ENCODE data around the gene IMP3.

IMP3 gene

DNA sequence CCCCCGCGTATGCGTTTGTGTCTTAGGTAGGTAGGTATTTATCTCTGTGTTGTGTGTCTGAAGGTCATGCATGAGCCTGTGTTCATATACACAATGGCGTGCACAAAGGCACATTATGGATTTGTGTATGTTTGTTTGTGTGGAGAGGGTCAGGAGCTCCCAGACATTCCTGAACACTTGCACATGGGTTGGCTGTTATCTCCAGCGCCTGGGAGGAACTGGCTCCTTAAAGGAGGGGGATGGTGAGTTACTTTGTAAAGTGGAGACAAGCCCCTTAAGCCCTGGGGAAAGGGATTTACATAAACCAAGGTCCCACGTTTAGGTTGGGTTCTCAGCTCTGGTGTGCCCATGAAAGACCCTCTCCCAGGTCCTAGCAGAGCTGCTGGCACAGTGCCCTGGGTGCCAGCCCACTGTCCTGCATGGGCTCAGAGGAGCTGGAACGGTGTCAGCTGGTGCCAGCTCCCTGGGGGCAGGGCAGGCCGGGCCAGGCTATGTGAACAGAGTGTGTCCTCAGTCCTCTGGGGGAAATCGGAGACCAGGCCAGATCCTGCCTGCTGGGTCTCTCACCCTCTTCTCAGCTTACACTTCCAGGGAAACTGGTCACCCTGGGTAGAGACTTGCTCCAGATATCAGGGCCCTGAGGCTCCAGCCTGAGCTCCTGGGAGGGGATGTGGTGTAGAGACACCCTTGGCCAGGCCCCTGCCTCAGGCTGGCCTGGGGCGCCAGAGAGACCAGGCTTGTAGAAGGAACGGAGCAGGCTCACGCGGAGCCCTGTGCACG lies 32.8 kb upstream of the IMP3 start:
- DNase-seq = peak; percentile 86

DNA sequence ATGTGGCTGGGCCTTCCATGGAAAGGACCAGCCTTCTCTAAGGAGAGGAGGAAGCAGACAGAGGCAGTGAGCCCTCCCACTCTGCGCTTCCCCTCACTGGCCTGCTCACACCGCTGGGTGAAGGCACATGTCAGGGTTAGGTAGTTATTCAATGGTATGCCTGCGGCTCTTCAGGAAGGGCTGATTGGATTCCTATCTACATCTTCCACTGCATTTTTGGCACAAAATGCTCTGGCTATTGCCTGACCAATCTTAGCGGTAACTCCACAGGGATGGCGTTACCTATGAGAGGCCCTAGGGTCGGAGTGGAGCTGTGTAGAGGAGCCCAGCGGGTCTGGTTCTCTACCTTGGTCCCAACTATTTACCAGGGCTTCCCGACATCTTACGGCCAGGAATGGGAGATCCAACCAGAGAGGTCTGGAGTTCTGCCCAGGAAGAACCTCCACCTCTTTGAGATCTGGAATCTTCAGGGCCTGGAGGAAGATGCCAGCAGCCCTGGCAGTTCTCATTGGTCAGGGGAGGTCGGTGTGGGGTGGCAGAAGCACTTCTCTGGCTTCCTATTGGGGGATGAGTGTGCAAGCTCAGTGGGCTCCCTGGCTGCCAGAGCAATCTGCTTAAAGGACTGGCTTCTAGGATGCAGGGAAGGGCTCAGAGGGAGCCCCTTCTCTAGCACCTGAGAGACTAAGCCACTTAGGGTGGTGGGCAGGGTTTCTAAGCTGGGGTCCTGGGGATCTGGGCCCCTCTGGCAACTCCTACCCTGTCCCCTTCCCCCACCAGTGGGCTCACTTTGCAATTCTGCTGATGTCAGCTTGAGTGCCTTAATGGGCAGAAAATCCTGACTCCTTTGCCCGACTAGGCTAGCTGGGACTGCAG lies 31.9 kb upstream of the IMP3 start:
- DNase-seq = peak; percentile 41

DNA sequence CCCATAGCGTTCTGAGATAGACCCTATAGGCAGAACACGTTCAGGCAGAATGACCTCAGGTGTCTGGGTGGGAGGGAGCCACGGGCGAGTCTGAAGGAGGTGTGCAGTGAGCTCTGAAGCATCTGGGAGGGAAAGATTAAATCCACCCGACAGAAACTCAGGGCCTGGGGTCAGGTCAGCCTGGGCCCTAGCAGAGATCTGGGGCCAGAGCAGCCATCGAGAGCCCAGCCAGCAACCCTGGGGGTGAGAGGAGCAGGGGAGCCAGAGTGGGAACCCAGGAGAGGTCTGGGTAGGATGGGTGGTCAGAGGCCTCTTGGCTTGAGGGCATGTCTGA lies 29.8 kb upstream of the IMP3 start:
- no peak for DNase-seq

DNA sequence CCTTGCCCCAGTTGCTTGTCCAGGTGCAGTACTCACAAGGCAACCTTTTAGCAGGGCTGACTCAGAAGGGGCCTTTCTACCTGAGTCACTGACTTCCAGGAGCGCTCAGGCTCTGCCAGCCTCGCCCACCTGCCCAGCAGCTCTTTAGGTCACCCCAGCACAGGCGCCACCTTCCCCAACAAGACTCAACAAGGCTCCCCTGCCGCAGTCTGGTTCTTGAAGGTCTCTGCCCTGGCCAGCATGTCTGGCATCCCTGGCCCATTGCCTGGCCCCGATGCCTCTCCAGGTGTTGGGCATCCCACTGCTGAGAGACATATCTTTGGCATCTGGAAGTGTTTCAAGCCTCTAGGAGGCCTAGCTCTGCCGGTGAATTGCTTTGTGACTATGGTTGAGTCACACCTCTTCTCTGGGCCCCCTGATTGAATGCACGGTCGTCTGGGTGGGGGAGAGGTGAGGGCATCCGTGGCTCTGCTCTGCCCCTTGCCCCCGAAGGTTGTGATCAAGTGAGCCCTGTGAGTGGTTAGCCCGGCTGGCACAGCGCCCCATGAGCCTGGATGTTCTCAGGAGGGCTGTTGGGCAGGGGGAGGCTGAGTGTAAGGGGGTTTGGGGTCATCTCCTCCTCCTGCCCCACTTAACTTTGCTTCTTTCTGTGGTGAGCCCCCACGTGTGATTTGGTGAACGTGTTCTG lies 29.3 kb upstream of the IMP3 start:
- DNase-seq = peak; percentile 44

DNA sequence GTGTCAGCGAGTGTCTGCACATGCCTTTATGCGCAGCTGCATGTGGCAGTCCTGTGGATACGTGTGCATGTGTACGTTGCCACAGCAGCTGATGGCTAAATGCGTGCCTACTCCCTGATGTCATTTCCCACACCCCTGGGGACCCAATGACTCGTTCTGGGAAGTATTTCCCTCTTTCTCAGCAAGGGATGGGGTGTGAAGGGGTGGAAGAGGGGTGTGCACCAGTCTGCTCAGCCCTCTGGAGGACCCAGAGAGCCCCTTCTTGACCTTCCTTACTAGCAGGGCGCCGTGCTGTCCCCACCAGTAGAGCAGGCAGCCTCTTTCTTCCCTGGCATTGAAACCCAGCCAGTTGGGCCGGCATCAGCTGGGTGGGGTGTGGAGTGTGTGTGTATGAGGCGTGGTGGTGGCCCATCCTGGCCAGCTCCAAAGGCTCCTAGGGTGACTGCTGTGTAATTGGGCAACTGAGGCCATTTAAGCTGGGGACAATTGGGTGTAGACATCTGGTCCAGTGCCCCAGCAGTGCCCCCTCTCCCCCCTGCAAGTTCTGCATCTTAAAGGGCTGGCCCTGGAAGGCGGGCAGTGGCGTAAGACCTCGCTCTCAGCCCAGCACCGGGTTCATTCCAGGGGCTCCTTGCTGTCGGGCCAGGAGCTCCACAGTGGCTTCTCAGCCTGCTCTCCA lies 26.9 kb upstream of the IMP3 start:
- peak; percentile 100 for DNase-seq

DNA sequence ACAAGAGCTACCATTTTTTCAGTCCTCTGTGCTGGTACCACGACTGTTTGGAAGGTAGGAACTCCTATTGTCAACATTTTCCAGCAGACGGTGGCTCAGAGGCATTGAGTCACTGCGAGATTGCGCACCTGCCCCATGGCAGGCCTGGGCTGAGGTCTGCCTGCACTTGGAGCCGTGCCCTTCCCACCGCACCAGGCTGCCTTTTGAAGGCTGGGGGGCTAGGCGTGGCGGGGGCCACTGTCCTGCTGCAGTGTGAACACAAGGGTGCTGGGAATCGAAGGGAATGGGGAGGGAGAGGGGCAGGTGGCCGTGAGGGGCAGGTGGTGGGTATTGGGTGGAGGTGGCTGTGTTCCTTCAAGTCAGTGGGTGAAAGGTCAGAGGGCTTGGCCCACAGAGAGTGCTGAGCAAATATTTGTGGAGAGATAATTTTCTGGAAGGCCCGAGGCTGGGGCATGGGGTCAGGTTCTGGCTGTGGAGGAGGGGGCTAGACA lies 24.0 kb upstream of the IMP3 start:
- no peak for DNase-seq

DNA sequence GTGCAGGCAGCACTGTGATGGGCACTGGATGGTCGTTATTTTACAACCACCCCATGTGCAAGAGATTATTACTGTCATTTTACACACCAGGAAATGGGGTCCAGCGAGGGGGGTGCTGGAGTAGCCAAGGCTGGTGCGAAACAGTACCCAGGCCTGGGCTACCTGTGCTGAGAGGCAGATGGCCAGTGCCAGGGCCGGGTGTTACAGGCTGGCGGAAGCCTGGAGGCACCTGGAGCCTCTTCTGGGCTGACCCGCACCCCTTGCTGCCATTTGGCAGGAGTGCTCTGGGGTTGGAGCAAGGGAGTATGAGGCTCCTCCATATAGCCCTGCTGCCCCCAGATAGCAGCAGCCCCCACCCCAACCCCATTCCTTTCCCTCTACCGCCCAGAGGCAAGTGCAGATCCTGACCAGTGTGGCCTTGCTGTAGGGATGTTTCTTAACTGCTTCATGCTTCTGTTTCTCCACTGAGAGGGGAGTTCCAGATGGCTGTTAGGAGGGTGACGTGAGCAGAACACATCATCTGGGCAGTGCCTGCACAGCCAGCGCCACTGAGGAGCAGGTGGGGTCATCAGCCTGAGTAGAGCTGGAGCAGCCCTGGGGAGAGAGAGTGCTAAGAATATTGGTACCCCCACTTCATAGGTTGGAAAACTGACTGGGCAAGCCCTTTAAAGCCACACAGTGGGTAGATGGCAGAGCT lies 22.9 kb upstream of the IMP3 start:
- no peak for DNase-seq

DNA sequence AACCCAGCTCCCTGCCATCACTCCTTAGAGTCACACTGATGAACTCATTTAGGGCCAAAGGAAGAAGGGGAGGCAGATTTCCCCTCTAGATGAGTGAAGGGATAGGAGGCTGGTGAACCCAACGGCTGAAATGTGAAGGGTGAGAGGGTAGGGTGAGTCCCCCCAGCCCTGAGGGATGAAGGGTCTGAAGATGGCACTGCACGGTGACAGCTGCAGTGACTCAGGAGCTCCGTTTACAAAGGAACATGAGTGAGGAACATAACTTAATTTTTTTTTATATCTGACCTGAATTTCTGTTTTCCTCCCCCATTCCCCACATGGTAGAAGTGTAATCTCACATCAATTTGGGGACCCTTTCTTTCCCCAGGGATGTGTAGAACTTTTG lies 21.7 kb upstream of the IMP3 start:
- DNase-seq = no peak

DNA sequence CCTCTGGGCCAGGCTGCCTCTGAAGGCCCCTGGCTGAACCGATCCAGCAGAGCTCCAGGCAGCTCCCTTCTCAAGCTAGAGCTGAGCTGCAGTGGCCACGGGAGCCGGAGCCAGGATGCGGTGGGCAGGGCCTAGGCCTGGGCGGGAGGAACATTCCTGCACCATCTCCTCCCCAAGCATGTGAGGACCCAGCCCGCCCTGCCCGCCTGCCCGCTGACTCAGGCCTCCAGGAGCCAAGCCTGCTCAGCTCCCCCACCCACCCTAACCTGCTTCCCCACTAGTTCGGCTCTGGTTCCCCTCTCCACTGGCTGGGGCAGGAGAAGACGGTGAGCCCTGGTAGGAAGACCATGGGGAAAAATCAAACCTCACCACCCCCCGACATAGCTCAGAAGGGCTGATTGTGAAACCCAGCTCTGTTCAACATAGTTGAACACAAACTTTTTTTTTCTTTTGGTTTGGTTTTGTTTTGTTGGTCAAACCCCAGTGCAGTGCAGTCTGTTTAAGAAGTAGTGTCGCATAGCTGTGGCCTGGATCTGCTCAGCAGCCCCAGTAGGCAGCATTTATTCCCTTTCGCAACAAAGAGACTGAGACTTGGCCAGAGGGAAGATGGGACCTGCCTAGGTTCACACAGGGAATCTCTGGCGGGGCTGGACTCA lies 21.2 kb upstream of the IMP3 start:
- peak; percentile 96 for DNase-seq

DNA sequence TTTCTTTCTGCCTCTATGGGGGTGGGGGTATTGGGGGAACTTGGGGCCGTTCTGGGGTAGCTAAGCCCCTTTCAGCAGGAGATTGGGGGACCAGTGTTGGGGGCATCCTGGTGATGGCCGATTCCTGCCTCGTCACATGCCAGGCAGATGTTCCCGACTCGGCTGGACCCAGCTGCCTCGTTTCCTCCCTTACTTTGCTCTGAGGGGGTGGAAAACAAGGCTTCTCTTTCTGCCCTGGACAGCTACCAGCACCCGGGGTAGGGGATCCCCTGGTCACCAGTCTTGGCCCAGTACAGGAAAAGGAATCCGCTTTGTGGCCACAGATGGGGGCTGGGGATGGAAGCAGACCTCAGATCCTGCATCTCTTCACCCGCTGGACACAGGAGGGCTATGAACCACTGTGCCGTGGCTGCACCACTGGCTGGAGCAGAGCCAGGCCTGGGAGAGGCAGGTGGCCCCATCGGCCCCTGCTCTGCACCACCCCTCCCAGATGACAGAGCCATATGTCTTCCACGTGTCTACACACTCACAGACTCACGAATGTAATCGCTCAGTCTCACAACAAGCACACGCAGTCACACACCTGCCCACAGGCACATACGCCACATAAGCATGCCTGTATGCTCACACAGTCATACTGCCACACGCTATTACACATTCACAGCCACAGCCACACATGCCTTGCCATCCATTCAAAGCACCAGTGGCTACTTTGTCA lies 20.1 kb upstream of the IMP3 start:
- DNase-seq = peak; percentile 13

DNA sequence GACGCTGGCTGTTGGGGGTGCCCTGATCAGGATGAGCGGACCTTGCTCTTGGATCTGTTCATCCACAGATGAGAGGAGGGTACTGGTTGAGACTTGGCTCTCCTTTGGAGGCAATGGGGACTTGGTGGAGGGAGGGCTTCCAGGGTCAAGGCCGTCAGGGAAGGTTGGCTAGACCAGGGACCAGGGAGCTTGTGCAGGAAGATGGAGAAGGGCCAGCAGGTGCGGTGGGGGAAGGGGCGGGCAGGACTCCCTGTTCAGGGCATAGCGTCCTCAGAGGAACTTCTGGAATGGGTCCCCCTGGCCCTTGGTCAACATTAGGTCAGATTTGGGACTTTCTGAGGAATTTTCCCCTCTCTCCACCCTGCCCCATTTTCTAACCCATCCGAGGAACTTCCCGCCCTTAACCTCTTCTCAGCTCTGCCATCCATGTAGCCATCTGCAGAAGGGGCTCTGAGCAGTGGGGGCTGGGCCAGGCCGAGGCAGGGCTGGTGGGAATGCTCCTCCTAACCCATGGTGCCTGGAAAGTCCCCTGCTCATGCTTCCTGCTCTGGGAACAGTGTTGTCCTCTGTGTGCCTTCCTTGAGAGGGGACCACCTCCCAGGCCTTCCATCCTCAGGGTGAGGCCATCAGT lies 19.2 kb upstream of the IMP3 start:
- no peak for DNase-seq

DNA sequence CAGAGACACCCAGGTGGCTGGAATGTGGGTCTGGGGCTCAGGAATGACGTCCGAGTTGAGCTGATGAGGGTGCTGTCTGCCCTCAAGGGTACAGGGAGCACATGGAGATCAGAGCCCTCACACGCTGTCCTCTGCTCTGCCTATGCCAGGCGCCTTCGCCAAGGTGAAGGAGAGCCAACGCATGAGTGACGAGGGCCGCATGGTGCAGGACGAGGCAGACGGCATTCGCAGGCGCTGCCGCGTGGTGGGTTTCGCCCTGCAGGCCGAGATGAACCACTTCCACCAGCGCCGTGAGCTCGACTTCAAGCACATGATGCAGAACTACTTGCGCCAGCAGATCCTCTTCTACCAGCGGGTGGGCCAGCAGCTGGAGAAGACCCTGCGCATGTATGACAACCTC lies 16.8 kb upstream of the IMP3 start:
- no peak for DNase-seq

DNA sequence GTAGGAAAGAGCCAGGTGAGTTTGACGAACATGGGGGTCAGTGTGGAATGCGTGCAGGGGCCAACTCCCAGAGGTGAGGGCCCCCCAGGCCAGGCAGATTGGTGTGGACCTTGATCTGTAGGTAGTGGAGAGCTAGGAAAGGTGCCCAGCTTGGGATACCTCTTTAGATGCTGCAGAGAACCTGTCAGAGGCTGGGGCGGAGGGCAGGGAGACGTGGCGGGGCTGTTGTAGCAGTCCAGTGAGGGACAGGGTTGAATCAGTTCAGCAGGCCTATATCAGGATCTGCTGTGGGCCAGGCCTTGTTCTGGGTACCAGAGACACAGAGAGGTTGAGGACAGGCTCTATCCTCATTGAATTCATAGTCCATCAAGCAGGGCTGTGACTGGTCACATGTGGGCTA lies 16.3 kb upstream of the IMP3 start:
- DNase-seq = no peak

DNA sequence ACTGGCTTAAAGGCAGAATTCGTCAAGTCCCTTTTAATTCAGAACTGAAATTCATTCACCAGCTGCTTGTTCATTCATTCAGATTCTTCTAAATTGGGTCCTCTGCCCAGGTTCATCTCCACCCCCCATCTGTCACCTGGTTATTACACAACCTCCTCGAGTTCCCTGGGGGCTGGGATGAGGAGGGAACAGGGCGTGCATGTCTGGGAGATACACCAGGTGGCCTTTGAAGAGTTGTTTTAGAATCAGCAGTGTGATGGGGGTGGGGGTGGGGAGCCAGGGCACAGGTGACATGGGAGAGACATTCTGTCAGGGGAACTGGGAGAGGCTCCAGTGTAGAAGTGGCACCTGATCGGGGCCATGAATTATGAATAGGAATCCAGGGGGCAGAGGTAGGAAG lies 15.9 kb upstream of the IMP3 start:
- no peak for DNase-seq

DNA sequence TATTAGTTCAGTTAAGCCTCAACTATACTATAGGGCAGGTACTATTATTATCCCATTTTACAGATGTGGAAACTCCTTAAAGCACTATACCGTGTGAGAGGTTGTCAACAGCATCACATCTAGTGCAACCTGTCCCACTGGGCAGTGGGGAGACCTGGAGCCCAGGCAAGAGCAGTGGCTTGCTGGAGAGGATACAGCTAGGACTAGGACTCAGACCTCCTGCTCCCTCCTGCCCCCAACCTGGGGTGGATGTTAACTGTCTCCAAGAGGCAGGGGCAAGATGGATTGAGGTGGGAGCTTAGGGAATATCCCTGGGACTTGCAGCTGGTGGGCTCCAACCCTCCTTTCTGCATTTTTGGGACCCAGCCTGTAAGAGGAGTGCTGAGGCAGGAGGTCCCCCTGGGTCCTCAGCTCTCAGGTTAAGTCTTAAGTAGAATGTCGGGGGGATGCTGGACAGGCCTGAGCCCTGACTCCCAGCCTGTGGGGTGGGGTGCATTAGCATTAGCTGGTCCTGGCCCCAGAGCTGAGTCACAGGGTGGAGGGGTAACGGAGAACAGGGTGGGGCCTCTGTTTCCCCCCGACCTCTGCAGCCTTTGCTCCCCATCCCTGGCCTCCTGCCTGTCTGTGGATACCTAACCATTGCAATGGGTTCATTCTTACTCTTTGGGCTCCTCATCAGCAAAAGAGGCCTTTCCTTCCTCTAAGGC lies 14.3 kb upstream of the IMP3 start:
- DNase-seq = no peak

DNA sequence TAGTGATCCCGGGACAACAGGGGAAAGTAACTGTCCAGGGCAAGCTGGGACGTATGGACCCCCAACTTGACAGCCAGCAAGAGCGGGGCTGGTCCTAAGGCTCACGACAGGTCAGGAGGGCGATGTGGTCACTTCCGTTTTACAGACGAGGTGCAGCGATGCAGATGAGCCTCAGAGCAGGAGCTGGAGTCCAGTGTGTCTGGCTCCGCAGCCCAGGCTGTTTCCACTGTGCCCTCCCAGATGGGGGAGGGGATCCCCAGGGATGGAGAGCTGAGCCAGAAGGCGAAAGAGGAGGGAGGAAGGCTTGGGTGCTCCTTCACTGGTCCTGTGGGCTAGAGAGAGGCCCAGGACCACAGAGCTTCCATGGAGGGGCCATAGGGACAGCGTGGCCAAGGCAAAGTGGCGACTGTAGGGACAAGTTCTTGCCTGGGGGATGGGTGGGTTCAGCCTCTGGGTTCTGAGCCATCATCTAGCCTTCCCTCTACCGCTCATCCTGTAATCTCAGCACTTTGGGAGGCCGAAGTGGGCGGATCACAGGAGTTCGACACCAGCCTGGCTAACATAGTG lies 13.4 kb upstream of the IMP3 start:
- no peak for DNase-seq

DNA sequence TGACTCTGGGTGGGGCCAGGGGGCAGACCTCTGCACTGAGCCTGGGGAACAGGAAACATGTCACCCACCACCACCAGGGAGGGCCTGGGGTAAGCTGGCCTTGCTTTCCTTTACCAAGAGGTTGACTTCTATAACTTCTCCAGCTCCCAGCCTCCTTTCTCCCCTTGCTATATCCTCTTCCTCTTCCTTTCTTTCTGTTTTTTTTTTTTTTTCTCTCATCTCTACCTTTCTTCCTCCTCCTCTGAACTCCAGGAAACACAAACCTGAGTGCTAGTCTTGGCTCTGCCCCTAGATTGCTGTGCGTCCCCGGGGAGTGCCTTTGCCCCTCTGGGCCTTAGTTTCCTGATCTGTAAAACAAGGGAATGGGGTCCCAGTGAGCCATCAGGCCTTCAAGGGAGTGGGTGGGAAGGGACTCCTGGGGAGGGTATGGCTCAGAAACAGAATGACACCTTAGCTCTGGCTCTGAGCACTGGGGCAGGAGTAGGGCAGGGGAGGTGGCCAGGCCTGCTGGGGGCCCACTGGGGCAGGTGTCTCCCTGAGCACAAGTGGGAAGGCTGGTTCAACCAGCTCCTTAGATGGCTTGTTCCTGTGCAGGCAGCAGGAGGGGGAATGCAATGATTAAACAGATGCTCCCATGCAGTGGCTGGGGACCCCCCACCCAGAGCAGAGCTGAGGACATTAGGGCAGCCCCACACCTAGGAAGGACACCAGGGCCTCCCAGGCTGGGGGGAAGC lies 12.0 kb upstream of the IMP3 start:
- no peak for DNase-seq

DNA sequence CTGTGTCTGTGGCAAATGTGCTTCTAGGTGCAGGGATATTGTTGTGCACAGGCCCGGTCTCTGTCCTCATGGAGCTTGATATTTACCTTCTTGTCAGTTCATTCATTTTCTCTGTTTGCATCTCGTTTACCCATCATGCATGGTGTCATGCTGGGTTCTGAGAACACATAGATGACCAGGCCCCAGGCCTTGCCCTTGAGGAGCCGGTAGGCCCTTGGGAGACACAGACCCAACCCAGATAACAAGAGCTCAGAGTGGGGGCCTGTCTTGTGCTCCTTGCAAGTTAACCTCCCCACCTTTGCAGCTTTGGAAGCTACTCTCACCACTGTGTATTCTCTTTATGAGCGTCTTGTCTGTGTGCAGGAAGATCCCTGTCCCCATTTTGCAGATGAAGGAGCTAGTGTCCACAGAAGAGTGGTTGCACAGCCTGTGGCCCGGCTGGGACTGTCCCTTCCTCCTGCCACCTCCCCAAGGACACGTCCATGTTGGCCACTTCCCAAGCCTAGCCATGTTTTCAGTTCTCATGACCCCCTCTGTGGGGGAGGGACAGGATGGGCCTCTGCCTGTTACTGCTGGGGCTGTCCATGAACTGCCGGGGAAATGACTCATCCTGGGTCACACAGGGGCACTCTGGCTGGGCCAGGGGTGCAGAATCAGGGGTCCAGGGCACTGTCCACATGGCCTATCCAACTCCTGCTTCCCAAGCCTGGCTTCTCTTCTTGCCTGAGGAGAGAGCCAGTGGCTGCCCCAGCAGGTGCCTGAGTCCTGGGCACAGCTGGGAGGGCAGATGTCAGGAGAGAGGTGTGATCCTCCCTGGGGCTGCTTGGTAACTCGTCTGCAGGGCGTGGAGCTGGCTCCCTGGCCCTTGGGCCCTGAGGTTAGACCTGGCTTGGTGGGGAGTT lies 11.1 kb upstream of the IMP3 start:
- DNase-seq = peak; percentile 69

Data from EL (cell line).